Measurements from ENCODE around the gene TCERG1L.

DNA sequence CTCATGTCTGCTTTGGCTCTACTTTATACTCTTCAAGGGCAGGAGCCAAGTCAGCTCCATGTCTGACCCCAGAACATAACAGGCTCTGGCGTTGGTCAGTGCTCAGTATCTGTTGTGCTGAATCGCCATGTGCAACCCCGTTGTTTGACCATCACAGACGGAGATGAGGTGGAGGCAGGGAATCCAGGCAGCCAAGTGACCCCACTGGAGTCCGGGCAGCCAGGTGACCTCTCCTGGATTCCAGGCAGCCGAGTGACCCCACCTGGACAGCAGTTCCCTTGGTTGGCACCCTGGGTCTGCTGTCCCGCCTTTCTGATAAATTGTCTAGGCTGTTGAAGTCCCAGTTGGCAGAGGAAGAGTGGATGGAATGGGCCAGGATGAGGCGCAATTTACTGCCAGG, 232.2 kb downstream of the TCERG1L start:
- no peak for TF ChIP-seq CTCF (IDR thresholded peaks at IDR 0.05; ENCODE audit: poor library complexity, severe bottlenecking)
- no peak for TF ChIP-seq TAF1 (IDR thresholded peaks at IDR 0.05; ENCODE audit: low read depth)
- TF ChIP-seq EP300 (conservative IDR thresholded peaks at IDR 0.05; ENCODE audit: poor library complexity, severe bottlenecking), result no peak
- no peak for TF ChIP-seq RAD21 (conservative IDR thresholded peaks at IDR 0.05)
- TF ChIP-seq SMC3 (conservative IDR thresholded peaks at IDR 0.05; ENCODE audit: poor library complexity), result no peak
- TF ChIP-seq EZH2 (IDR thresholded peaks at IDR 0.05; ENCODE audit: borderline replicate concordance, insufficient read depth, low read length, poor library complexity, severe bottlenecking), result no peak
